Germinal center (tissue), 1 donor: ENCODE data around the gene OCSTAMP.

Experiments
- DNase-seq: peaks from one replicate; pipeline ENCODE4 v3.0.0; 2012; ENCODE audit warnings: mixed read lengths, low spot score

The OCSTAMP gene

GRCh38 chr20:46519471-46520068, 30.9 kb downstream of the OCSTAMP start:
- DNase-seq, result no peak

DNA sequence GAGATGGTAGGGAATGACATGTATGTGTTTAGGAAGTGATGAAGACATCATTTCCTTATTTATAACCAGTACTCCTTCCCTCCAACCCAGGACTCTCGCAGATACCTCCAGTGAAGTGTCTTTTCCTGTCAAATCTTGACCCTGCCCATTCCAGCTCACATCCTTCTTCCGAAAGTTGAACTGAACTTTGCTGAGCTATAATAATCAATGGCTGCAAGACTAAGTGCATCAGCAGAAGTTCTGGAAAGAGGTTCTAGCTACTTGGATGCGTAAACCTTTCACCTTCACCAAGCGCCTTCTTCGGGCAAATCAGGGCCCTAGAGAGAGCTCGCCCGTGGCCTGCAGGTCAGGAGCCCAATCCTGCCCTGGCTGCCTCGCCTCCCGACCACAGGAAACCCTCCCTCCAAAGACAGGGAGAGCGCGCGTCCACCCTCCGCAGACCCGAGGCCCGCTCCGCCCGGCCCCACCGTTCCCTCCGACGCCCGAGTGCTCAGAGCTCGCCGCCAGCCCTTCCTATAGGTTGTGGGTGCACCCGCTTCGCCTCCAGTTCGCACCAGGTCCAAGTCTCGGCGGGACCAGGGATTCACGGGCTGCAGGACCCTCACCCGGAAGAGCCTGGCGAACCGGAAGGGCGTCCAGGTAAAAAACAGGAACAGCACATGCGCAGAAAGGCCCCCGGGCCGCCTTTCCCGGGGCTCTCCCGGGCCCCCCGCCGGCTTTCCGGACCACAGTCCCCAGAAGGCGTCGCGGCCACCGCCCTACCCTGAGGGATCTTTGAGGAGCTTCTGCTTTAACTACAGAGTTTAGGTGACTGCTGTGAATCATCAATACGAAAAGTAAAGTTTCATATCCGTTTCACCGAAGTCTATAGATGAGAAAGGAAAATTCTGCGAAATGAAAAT, 37.3 kb downstream of the OCSTAMP start, which contains the start of gene ZNF334:
ZNF334 (minus strand) TSS at position 617 of the 902 bp plus-strand sequence. CDS start 1,457 bp downstream, outside the sequence.
- DNase-seq, result no peak

DNA sequence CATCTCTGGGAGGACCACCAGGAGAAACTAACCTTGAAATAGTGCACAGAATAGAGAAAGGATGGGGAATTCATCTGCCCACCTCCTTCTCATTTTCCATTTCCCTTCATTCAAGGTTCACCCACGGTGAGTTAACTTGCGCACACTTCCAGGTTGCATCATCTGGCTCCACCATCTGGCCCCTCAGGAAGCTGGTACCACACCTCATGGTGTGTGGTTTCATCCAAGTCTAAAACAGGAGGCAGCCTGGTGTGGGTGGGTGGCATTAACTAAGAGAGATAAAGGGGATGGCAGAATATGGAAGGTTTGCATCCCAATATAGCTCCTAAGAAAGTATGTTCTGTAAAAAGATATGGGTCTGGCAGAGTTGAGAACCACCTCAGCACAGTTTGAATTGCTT, 40.9 kb downstream of the OCSTAMP start:
- DNase-seq, result no peak

- no peak for DNase-seq
Observed at GRCh38 chr20:46507760-46508407, 42.6 kb downstream of the OCSTAMP start.

DNA sequence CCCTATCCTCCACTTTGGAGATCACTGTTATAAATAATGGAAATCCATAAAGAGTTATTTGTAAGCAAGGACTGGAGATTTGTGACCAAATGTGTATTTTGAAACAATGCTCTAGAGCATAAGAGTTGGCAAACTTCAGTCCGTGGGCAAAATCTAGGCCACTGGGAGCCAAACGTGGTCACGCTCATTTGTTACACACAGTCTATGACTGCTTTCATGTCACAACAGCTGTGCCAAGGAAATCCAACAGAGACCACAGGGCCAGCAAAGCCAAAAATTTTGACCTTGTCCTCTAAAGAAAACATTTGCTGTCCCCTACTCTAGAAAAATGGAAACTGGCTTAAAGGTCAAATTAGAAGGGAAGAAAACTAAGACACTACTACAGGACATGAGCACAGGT, 44.9 kb downstream of the OCSTAMP start:
- no peak for DNase-seq

- DNase-seq, result no peak
Observed at GRCh38 chr20:46501961-46502360, 48.5 kb downstream of the OCSTAMP start.

GRCh38 chr20:46501337-46501942, 49.0 kb downstream of the OCSTAMP start:
- no peak for DNase-seq

DNA sequence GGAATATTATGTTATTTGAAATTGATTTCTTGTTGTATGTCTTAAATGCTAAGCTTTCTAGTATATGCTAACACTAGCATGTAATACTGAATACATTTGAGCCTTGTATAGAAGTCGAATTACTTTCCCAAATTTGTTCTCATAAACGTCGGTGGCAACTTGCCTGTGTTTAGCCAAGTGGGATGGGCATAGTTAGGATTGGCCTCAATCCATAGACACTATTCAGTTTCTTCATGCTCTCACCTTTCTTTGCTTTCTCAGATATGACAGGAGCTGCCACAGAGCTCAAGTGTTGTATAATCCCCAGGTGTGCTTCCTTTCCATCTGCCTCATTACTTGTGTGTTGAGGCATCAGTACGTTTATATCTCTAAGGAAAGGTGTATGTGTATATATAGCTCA, 56.4 kb downstream of the OCSTAMP start:
- no peak for DNase-seq

- no peak for DNase-seq
Observed at GRCh38 chr20:46491354-46491753, 59.1 kb downstream of the OCSTAMP start.
